GM21529 (cell line): Measurements from ENCODE around the gene MOGAT1.
"Not testable (repeated sequence)": the region's sequence is repeated elsewhere in the genome, so short reads cannot be mapped to it uniquely, and the experiment has no call there.

Source experiments
- ATAC-seq: cut with Tn5 transposase; IDR thresholded peaks from one replicate; pipeline ENCODE4 v1.9.1; 2021; ENCODE audit not compliant: unreplicated experiment

The MOGAT1 gene

DNA sequence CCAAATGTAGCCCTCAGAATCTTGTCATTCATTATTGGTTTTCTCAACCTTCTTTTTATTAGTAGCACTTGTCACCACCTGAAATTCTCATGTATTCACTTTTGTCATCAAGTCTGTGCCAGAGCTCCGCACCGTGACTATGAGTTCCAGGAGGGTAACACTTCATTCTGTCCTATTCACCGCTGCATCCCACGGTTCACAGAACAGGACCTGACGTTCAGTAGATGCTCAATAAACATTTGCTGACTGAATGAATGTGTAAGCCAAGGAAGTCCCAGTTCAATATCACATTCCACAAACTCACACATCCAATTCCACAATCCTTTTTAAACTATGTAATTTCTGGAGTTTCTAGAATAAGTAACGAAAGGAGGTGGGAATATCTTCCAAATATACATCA lies 65.5 kb downstream of the MOGAT1 start:
- ATAC-seq, result no peak

- ATAC-seq, result no peak
These were observed 66.9 kb downstream of the MOGAT1 start for GRCh38 chr2:222738312-222738711.

GRCh38 chr2:222738809-222739208 lies 67.4 kb downstream of the MOGAT1 start:
- no peak for ATAC-seq

GRCh38 chr2:222739939-222740338 lies 68.5 kb downstream of the MOGAT1 start:
- ATAC-seq, result no peak

DNA sequence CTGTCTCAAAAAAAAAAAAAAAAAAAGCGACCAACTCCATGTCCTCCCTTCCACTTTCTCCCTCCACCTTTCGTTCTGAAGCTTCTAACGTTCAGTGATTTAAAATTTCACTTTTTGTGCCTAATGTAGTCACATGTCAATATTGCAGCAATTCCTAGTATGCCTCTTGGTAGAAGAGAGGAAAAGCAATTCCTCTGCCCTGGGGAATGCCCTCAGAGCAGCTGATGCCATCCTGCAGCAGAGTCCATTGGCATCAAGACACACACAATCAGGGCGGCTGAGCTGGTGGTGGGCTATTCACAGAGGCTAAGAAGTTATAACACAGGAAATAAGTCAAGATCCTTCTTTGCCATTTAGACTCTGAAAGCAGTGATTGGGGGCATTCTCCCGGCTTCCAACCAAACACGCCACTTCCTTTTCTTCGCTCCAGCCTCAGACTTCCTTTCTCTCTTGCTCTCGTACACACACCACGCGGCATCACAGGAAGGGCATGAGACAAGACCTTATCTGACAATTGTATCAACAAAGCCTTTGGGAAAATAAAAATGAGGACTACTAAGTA lies 71.9 kb downstream of the MOGAT1 start:
- no peak for ATAC-seq

DNA sequence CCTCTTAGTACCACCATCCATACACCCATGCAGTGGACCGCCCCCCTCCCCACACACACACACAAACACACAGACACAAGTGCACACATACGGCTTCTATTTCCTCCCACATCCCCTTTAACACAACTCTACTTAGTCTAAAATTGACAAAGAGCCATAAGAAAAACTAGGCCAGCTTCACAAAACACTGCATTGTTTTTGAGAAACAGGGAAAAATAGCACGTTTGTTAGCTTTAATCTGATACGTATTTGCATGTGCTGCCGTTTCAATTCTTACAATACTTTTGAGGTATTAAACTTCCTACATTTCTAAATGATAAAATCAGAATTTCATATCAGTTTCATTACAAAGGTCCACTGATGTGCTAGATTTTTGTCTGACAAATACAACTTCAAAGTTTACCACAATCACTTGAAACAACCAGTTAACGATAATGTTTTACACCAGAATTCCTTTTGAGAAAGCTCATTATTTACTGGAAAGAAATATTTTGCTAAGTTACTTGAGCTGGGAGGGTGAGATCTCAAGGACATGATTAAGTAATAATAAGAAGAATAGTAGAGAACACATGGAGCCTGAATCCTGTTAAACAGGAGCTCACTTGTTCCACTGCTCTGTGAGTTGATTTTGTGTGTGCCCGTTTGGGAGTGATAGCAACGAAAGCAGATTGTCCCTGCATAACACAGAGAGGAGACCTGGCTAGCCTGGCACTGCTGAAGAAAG lies 74.5 kb downstream of the MOGAT1 start:
- ATAC-seq, result no peak

DNA sequence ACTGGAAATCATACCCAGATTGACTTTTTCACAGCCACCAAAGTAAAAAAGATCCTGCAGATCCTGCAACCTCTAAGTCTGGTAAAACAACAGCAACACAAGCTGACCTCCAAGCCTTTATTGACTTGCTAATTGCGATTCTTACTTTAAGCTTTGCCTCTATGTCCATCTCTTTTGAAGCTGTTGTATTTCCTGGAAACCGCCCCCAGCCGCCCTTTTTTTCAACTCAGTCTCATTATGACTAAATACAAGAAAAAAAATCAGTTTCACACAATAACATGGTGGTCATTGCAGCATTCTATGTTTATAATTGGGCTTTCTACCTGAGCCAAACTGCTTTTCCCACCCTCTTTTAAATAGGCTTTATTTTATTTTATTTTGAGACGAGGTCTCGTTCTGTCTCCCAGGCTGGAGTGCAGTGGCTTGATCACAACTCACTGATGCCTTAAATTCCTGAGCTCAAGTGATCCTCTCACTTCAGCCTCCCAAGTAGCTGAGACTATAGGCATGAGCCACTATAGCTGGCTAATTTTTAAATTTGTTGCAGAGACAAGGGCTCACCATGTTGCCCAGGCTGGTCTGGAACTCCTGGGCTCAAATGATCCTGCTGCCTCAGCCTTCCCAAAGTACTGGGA lies 76.2 kb downstream of the MOGAT1 start:
- peak; percentile 84 for ATAC-seq

GRCh38 chr2:222750533-222750932 lies 79.1 kb downstream of the MOGAT1 start:
- no peak for ATAC-seq

GRCh38 chr2:222751238-222751637 lies 79.8 kb downstream of the MOGAT1 start:
- ATAC-seq, result no peak

- ATAC-seq, result no peak
These were observed 80.6 kb downstream of the MOGAT1 start for GRCh38 chr2:222751821-222752719.

DNA sequence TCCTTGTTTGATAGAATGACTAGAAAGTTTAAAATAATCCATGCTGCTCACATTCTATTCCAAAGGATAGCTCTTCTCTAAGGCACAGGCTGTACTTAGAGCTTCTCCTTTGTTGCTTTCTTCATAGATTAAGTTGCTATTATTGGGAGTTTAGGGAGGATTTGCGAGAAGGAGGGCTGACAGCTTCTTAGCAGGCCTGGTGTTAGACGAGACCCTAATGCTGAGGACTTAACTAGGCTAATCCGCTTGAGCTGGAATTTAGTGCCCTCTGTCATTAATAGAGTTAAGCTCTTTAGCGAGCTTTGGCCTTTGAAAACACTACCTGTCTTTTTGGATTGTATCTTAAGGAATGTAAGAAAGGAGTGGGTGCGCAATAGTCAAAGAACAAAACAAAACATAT lies 81.3 kb downstream of the MOGAT1 start:
- ATAC-seq, result no peak

GRCh38 chr2:222753251-222753824 lies 81.9 kb downstream of the MOGAT1 start:
- ATAC-seq, result no peak

GRCh38 chr2:222754324-222754930 lies 83.0 kb downstream of the MOGAT1 start:
- ATAC-seq, result no peak

DNA sequence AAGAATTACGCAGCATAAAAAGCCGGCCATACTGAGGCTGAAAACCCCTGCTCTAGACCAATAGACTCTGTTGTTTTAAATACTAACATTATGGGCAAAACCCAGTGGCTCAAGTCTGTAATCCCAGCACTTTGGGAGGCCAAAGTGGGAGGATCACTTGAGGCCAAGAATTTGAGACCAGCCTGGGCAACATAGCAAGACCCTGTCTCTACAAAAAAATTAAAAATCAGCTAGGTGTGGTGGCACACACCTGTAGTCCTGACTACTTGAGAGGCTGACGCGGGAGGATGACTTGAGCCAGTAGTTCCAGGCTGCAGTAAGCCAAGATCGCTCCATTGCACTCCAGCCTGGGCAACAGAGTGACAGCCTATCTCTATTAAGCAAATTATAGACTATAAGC lies 84.1 kb downstream of the MOGAT1 start:
- not testable (repeated sequence) for ATAC-seq

DNA sequence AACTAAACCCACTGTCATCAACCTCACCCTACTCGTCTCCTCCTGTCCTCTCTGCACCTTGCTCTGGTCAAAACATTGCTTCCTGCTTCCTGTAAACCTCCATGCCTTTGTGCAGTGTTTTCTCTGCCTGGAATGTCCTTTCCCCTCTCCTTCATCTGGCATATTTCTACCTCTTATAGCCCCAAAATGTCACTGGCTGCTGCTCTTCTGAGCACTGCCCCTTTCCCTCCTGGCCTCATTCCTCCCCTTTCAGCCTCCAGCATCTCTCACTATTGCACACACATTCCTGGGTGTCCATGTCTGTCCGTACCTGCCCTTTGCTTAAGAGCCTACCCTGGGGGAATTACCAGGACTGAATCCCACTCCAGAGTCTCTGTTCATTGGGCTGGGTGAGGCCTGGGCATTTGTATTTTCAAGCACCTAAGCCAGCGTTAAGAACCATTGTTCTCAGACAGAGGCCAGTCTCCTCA lies 84.9 kb downstream of the MOGAT1 start:
- no peak for ATAC-seq

- ATAC-seq, result no peak
These were observed 85.6 kb downstream of the MOGAT1 start for GRCh38 chr2:222756951-222757650.
